ENCODE data around the gene RGS12. TPM values are rescaled to one million over a fixed set of nuclear protein-coding genes. Genes with fewer than 3 reads are reported as not detected.

Gene RGS12
- polyA plus RNA-seq, 1 donor (not counting 4 experiments of a cell fraction or from before 2014, with no cell fraction given), result 34.0 TPM

DNA sequence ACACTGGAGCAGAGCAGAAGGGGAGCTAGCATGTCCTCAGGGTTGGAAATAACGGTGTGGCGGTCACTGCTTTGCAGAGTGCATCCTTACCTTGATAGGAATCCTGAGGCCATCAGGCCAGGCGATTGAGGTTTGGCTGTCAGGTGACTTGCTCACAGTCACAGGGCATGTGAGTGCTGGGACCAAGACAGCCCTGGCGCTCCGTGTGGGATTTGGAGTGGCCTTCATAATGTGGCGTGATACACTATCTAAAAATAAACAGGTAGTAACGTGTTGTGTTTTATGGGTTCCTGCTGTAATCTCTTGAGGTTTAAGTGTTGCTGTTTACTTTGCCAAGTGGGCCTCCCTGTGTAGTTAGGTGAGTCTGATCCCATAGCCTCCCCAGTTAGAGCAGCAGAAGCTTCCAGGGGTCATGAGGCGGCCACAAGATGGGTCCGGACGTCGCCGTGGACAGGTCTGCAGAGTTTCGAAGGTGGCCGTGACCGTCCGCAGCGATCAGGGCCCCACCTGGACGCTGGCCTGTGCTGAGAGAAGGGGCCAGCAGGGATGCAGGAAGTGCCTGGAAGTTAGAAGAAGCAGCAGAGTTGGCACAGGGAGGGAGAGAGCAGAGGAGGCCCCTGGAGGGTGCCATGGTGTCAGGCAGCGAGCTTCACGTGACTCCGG is 27.7 kb downstream of the RGS12 start:
- no peaks in the 10 kb centered on the region for H3K9me1 ChIP-seq (ENCODE audit: control insufficient read depth, extremely low read depth, insufficient read depth, low read length)

DNA sequence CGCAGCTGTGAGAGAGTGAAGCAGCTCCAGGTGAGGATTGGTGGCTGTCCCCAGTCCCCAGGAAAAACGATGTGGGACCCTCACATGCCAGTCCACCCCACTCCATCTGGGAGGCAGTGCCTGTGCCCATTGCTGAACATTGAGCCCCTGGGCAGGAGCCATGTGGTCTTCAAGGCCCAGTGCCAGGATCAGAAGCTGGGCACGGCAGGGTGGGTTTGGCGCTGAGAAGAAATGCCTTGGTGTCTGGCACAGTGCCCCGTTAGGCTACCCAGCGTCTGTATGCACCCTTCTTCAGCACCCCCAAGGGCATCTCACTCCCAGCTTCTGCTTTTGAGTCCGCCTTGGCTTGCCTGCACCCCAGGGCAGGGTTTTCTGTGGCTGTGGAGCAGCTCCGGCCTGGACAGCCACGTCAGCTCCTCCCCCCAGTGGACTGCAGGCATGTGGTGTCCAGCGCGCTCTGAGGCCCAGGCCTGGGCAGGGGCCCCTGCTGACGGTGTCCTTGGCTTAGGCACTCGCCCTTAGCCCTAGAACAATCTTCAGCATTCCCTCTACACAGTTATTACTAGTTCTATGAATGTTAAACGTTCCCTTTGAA is 28.6 kb downstream of the RGS12 start:
- Histone ChIP-seq H3K9me1 (ENCODE audit: control insufficient read depth, extremely low read depth, insufficient read depth, low read length) (no peaks in the 10 kb centered on the region), H3K36me3 (ENCODE audit: control insufficient read depth in 2 of 2, extremely low read depth in 1 of 2, insufficient read depth in 2 of 2, low read length in 2 of 2) (no peaks in the 10 kb centered on the region), H3K9ac (ENCODE audit: control insufficient read depth, extremely low read depth, insufficient read depth, low read length) (no peak overlapping the region), H3K79me2 (ENCODE audit: control insufficient read depth, insufficient read depth, low read length) (no peaks in the 10 kb centered on the region), H3K4me1 (ENCODE audit: control insufficient read depth, extremely low read depth, insufficient read depth, low read length) (no peaks in the 10 kb centered on the region), H3K9me3 (ENCODE audit: control insufficient read depth, low read depth, low read length) (no peaks in the 10 kb centered on the region), H3K4me2 (ENCODE audit: control insufficient read depth, extremely low read depth, insufficient read depth, low read depth, low read length) (no peak overlapping the region), H3K27me3 (ENCODE audit: control insufficient read depth, extremely low read depth, insufficient read depth, low read length) (no peaks in the 10 kb centered on the region), H3K27ac (ENCODE audit: control insufficient read depth, insufficient read depth, low read length) (no peak overlapping the region), H4K20me1 (ENCODE audit: control insufficient read depth, extremely low read depth, insufficient read depth, low read length) (no peaks in the 10 kb centered on the region), H2AFZ (ENCODE audit: control insufficient read depth, low read length) (no peak overlapping the region), H3K4me3 (ENCODE audit: control insufficient read depth in 2 of 3, extremely low read depth in 1 of 3, insufficient read depth in 2 of 3, low read depth in 1 of 3, low read length in 3 of 3) (no peak overlapping the region)
- DNase-seq (ENCODE audit: low read depth, low spot score), result no peak
- FAIRE-seq, result no peak
- no peak for TF ChIP-seq EZH2 (IDR thresholded peaks at IDR 0.05; ENCODE audit: low read length)
- TF ChIP-seq, protein P1, sequence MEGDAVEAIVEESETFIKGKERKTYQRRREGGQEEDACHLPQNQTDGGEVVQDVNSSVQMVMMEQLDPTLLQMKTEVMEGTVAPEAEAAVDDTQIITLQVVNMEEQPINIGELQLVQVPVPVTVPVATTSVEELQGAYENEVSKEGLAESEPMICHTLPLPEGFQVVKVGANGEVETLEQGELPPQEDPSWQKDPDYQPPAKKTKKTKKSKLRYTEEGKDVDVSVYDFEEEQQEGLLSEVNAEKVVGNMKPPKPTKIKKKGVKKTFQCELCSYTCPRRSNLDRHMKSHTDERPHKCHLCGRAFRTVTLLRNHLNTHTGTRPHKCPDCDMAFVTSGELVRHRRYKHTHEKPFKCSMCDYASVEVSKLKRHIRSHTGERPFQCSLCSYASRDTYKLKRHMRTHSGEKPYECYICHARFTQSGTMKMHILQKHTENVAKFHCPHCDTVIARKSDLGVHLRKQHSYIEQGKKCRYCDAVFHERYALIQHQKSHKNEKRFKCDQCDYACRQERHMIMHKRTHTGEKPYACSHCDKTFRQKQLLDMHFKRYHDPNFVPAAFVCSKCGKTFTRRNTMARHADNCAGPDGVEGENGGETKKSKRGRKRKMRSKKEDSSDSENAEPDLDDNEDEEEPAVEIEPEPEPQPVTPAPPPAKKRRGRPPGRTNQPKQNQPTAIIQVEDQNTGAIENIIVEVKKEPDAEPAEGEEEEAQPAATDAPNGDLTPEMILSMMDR (optimal IDR thresholded peaks at IDR 0.05 in 1 of 3, IDR thresholded peaks at IDR 0.05 in 1 of 3, conservative IDR thresholded peaks at IDR 0.05 in 1 of 3; ENCODE audit: extremely low read depth in 1 of 3, insufficient read depth in 2 of 3, low read length in 3 of 3), result no peak
- dilution Hi-C loops (cut with MboI; ENCODE audit: extremely low pct_ligation_motif_present, low sequenced_read_pairs), result no loop called here

More for the DNA sequence above, 27.7 kb downstream of the RGS12 start:
- dilution Hi-C loops (cut with MboI; ENCODE audit: extremely low pct_ligation_motif_present, low sequenced_read_pairs), result no loop called here
- DNase-seq (ENCODE audit: low read depth, low spot score), result no peak
- Histone ChIP-seq H3K79me2 (ENCODE audit: control insufficient read depth, insufficient read depth, low read length) (no peaks in the 10 kb centered on the region), H3K27me3 (ENCODE audit: control insufficient read depth, extremely low read depth, insufficient read depth, low read length) (no peaks in the 10 kb centered on the region), H3K4me1 (ENCODE audit: control insufficient read depth, extremely low read depth, insufficient read depth, low read length) (no peaks in the 10 kb centered on the region), H3K27ac (ENCODE audit: control insufficient read depth, insufficient read depth, low read length) (no peak overlapping the region), H3K9ac (ENCODE audit: control insufficient read depth, extremely low read depth, insufficient read depth, low read length) (no peak overlapping the region), H3K4me2 (ENCODE audit: control insufficient read depth, extremely low read depth, insufficient read depth, low read depth, low read length) (no peak overlapping the region), H3K4me3 (ENCODE audit: control insufficient read depth in 2 of 3, extremely low read depth in 1 of 3, insufficient read depth in 2 of 3, low read depth in 1 of 3, low read length in 3 of 3) (no peak overlapping the region), H4K20me1 (ENCODE audit: control insufficient read depth, extremely low read depth, insufficient read depth, low read length) (no peaks in the 10 kb centered on the region), H3K9me3 (ENCODE audit: control insufficient read depth, low read depth, low read length) (no peaks in the 10 kb centered on the region), H2AFZ (ENCODE audit: control insufficient read depth, low read length) (no peak overlapping the region), H3K36me3 (ENCODE audit: control insufficient read depth in 2 of 2, extremely low read depth in 1 of 2, insufficient read depth in 2 of 2, low read length in 2 of 2) (no peaks in the 10 kb centered on the region)
- FAIRE-seq, result no peak
- TF ChIP-seq, protein P1 (optimal IDR thresholded peaks at IDR 0.05 in 1 of 3, IDR thresholded peaks at IDR 0.05 in 1 of 3, conservative IDR thresholded peaks at IDR 0.05 in 1 of 3; ENCODE audit: extremely low read depth in 1 of 3, insufficient read depth in 2 of 3, low read length in 3 of 3), result no peak
- no peak for TF ChIP-seq EZH2 (IDR thresholded peaks at IDR 0.05; ENCODE audit: low read length)

Data from keratinocyte (primary cell).